SK-N-SH (cell line): ENCODE results near the gene C18orf63. TPM values are rescaled to one million over a fixed set of nuclear protein-coding genes. Genes with fewer than 3 reads are reported as not detected.

Experiments used
- CTCF ChIA-PET: fragments of 300-600, 350-600 bp; formaldehyde crosslinking; extraction: SDS; loops from one replicate; lab custom pipeline; 2021; lab: Yijun Ruan, JAX
- POLR2A ChIA-PET: fragments of 350-600 bp; sonication (Branson Sonifier 250); formaldehyde crosslinking; extraction: SDS; loops from one replicate; lab custom pipeline; 2020; ENCODE audit warnings: antibody characterized with exemption, inconsistent platforms; lab: Yijun Ruan, JAX
- DNase-seq: peaks from one replicate; pipeline ENCODE4 v3.0.0; 2012
- H2AFZ ChIP-seq: fragments of 200-600 bp; sonication (generic); 2 replicates; pipeline ENCODE4 v1.8.1; 2016; ENCODE audit warnings: antibody characterized with exemption, mild to moderate bottlenecking, low read depth
- H3F3A ChIP-seq: fragments of 200-600 bp; sonication (generic); replicated peaks from 2 replicates; pipeline ENCODE3; 2016; ENCODE audit warnings: antibody characterized with exemption, mild to moderate bottlenecking; ENCODE audit not compliant: insufficient read depth
- H3K27ac ChIP-seq, 2 experiments: fragments of 200-500 bp in 1 of 2; fragments of 200-600 bp in 1 of 2; sonication (Bioruptor generic) in 1 of 2; sonication (generic), shearing (Covaris generic) in 1 of 2; 2 replicates each; pipeline versions ENCODE4 v1.5.1 to v1.6.1; 2014 to 2016; ENCODE audit warnings: low read depth in 2 of 2, inconsistent platforms in 1 of 2, low read length in 1 of 2, mild to moderate bottlenecking in 1 of 2, mixed read lengths in 1 of 2
- H3K27me3 ChIP-seq: fragments of 200-600 bp; sonication (generic), shearing (Covaris generic); 2 replicates; pipeline ENCODE4 v1.6.1; 2016; ENCODE audit warnings: mixed run types; ENCODE audit not compliant: insufficient read depth
- H3K36me3 ChIP-seq, 2 experiments: fragments of 200-500 bp in 1 of 2; fragments of 200-600 bp in 1 of 2; sonication (Bioruptor generic) in 1 of 2; sonication (generic) in 1 of 2; replicated peaks in 1 of 2; 2 replicates each; pipeline versions ENCODE3 to v1.5.1; 2014 to 2016; ENCODE audit warnings: low read length in 1 of 2, mild to moderate bottlenecking in 1 of 2; ENCODE audit not compliant: insufficient read depth in 2 of 2, control insufficient read depth in 1 of 2
- H3K4me1 ChIP-seq, 2 experiments: fragments of 200-500 bp in 1 of 2; fragments of 200-600 bp in 1 of 2; sonication (Bioruptor generic) in 1 of 2; sonication (generic), shearing (Covaris generic) in 1 of 2; 2 replicates each; pipeline versions ENCODE4 v1.5.1 to v1.6.1; 2014 to 2016; ENCODE audit warnings: low read depth in 1 of 2, low read length in 1 of 2, mixed run types in 1 of 2; ENCODE audit not compliant: insufficient read depth in 2 of 2, control insufficient read depth in 1 of 2
- H3K4me2 ChIP-seq: fragments of 200-600 bp; sonication (generic), shearing (Covaris generic); 2 replicates; pipeline ENCODE4 v1.6.1; 2017; ENCODE audit warnings: mixed run types
- H3K4me3 ChIP-seq, 2 experiments: fragments of 200-500 bp in 1 of 2; fragments of 200-600 bp in 1 of 2; sonication (Bioruptor generic) in 1 of 2; sonication (generic), shearing (Covaris generic) in 1 of 2; 2 replicates each; pipeline versions ENCODE4 v1.5.1 to v1.8.1; 2014 to 2016; ENCODE audit warnings: low read depth in 2 of 2, inconsistent platforms in 1 of 2, low read length in 1 of 2, mild to moderate bottlenecking in 1 of 2, mixed read lengths in 1 of 2, moderate library complexity in 1 of 2
- H3K79me2 ChIP-seq: fragments of 200-600 bp; sonication (generic); 2 replicates; pipeline ENCODE4 v1.8.1; 2017; ENCODE audit warnings: mild to moderate bottlenecking; ENCODE audit not compliant: insufficient read depth
- H3K9ac ChIP-seq: fragments of 200-600 bp; sonication (generic); 2 replicates; pipeline ENCODE4 v1.6.1; 2017; ENCODE audit warnings: mixed run types
- H3K9me2 ChIP-seq: fragments of 200-600 bp; sonication (generic); 2 replicates; pipeline ENCODE4 v1.6.1; 2017; ENCODE audit warnings: mixed run types
- H3K9me3 ChIP-seq: fragments of 200-600 bp; sonication (generic); 2 replicates; pipeline ENCODE4 v1.6.1; 2017; ENCODE audit warnings: mixed run types, mild to moderate bottlenecking, moderate library complexity
- H4K20me1 ChIP-seq: fragments of 200-600 bp; sonication (generic); 2 replicates; pipeline ENCODE4 v1.6.1; 2017; ENCODE audit warnings: mild to moderate bottlenecking, mixed run types; ENCODE audit not compliant: insufficient read depth
- CTCF ChIP-seq: fragments of 200-600 bp; sonication (generic); IDR thresholded peaks from 2 replicates; pipeline ENCODE4 v1.6.1; 2017; ENCODE audit warnings: antibody characterized with exemption, mild to moderate bottlenecking, moderate library complexity
- ELF1 ChIP-seq: IDR thresholded peaks from 2 replicates; pipeline ENCODE4 v1.4.0; 2012
- EZH2phosphoT487 ChIP-seq: fragments of 200-600 bp; sonication (generic); IDR thresholded peaks from 2 replicates; pipeline ENCODE4 v1.6.1; 2017; ENCODE audit warnings: low read depth, mixed run types, mild to moderate bottlenecking, antibody characterized with exemption, moderate library complexity, borderline replicate concordance
- FOSL2 ChIP-seq: IDR thresholded peaks from 2 replicates; pipeline ENCODE4 v1.4.0; 2012; ENCODE audit warnings: low read depth, mild to moderate bottlenecking, moderate library complexity, borderline replicate concordance
- FOXM1 ChIP-seq: IDR thresholded peaks from 2 replicates; pipeline ENCODE4 v1.4.0; 2012; ENCODE audit warnings: low read depth, mild to moderate bottlenecking
- GATA2 ChIP-seq: sonication (generic); formaldehyde crosslinking; IDR thresholded peaks from 2 replicates; pipeline ENCODE4 v1.5.0; 2020; ENCODE audit warnings: mild to moderate bottlenecking, missing genetic modification reagents
- MEF2A ChIP-seq: IDR thresholded peaks from 2 replicates; pipeline ENCODE4 v1.4.0; 2012; ENCODE audit warnings: low read depth, borderline replicate concordance
- NRF1 ChIP-seq: IDR thresholded peaks from 2 replicates; pipeline ENCODE4 v1.6.1; 2012; ENCODE audit warnings: low read depth, mild to moderate bottlenecking, low read length
- RFX5 ChIP-seq: IDR thresholded peaks from 2 replicates; pipeline ENCODE4 v1.6.1; 2012; ENCODE audit warnings: mild to moderate bottlenecking, improper control_type of control experiment, low read length
- SIN3A ChIP-seq: IDR thresholded peaks from 2 replicates; pipeline ENCODE4 v1.6.1; 2012; ENCODE audit warnings: low read depth, mild to moderate bottlenecking, low read length, moderate library complexity, borderline replicate concordance
- YY1 ChIP-seq: IDR thresholded peaks from 2 replicates; pipeline ENCODE4 v1.4.0; 2012; ENCODE audit warnings: low read depth, mild to moderate bottlenecking
- ZBTB33 ChIP-seq: IDR thresholded peaks from 2 replicates; pipeline ENCODE4 v1.4.0; 2012; ENCODE audit warnings: low read depth, borderline replicate concordance
- WGBS: methylation state at CpG from one replicate; pipeline ENCODE4 v1.1.6; 2017; ENCODE audit warnings: low lambda C conversion rate; 5-methylcytosine and 5-hydroxymethylcytosine counted together
- polyA plus RNA-seq, 3 experiments: library from polyadenylated mRNA; depleted of rRNA; stranded (reverse); fragments of >200 nt; gene quantifications; 2 replicates each; pipeline ENCODE4 v1.2.3, GENCODE V29; 2012

The C18orf63 gene
- polyA plus RNA-seq, 1 of the 3 experiments (the other 2 are of a cell fraction): not detected

- peak; percentile 91 for TF ChIP-seq GATA2 (CRISPR knock-in tag)
Measured at GRCh38 chr18:74268933-74269620, 46.6 kb upstream of the C18orf63 start (continued).

- POLR2A ChIA-PET: no interaction called here
- Histone ChIP-seq H3K9ac (no peak overlapping the region), H4K20me1 (no peaks in the 10 kb centered on the region), H3K9me3 (no peaks in the 10 kb centered on the region), H3K27me3 (no peaks in the 10 kb centered on the region), H3K4me2 (no peak overlapping the region), H3K27ac (no peak overlapping the region), H3K4me3 (no peak overlapping the region), H3F3A (no peaks in the 10 kb centered on the region), H3K4me1 (peaks cover 0 to 57% of the 10 kb centered on the region in 2 experiments; a peak in 1 of 4 replicates), H3K79me2 (no peaks in the 10 kb centered on the region), H2AFZ (no peak overlapping the region), H3K9me2 (no peaks in the 10 kb centered on the region), H3K36me3 (no peaks in the 10 kb centered on the region)
- WGBS: 95% methylated on average over 3 of the region's 3 CpGs
- TF ChIP-seq ELF1 (no peak), GATA2 (CRISPR knock-in tag) (no peak), YY1 (no peak), FOXM1 (no peak), ZBTB33 (no peak), SIN3A (no peak), CTCF (no peak), NRF1 (no peak), MEF2A (no peak), RFX5 (no peak), FOSL2 (no peak)
- DNase-seq: no peak
- CTCF ChIA-PET: interaction anchor here (0.7 to 1.2 kb wide), 2 partner anchors 16 to 71 kb away, joined by 3 read pairs; no protein-coding TSS in a partner anchor
Measured at GRCh38 chr18:74271635-74272034, 44.0 kb upstream of the C18orf63 start.

GRCh38 chr18:74273394-74273793, 42.2 kb upstream of the C18orf63 start:
- ChIA-PET CTCF (no interaction called here), POLR2A (interaction anchor here (0.6 kb wide), 1 partner anchor 17 kb away, joined by 3 read pairs; no protein-coding TSS in a partner anchor)
- Histone ChIP-seq H4K20me1 (no peaks in the 10 kb centered on the region), H3F3A (no peaks in the 10 kb centered on the region), H3K36me3 (no peaks in the 10 kb centered on the region), H3K4me3 (no peak overlapping the region), H3K4me1 (peaks cover 0 to 65% of the 10 kb centered on the region in 2 experiments; a peak in 2 of 4 replicates), H3K79me2 (no peaks in the 10 kb centered on the region), H3K27me3 (no peaks in the 10 kb centered on the region), H3K4me2 (no peak overlapping the region), H2AFZ (no peak overlapping the region), H3K27ac (no peak overlapping the region), H3K9me3 (no peaks in the 10 kb centered on the region), H3K9me2 (no peaks in the 10 kb centered on the region), H3K9ac (no peak overlapping the region)
- TF ChIP-seq GATA2 (CRISPR knock-in tag): no peak
- no peak for TF ChIP-seq EZH2phosphoT487
- no peak for DNase-seq
- WGBS: 73% methylated on average over 3 of the region's 3 CpGs
